ENCODE measurements around the gene LEF1. TPM values are rescaled to one million over a fixed set of nuclear protein-coding genes. Genes with fewer than 3 reads are reported as not detected.

Gene LEF1
- total RNA-seq, 1 experiment from 2014 or later = 0.79 TPM

DNA sequence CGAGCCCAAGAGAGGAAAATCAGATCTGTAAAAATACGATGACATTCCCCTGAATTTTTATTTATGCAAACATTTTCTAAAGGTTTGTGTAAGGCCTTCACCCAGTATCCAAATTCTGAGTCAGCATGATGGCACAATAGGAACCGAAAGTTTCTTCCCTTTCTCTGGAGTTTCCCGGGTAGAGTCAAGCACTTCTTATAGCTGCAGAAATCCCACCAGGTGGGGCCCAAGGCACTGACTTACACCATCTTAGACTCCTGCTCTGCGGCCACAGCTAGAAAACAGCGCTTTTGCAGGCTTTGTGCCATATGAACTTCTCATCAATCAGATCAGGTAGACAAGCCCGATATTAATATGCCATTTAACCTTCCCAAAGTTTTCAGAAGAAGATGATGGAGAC lies 13.4 kb downstream of the LEF1 start:
- DNase-seq (ENCODE audit: low read depth, low spot score) (no peak), ATAC-seq (no peak)
- H3K4me3 ChIP-seq (replicated peaks in 1 of 2; ENCODE audit: low read depth in 1 of 2, low read length in 2 of 2) = no peak overlapping the region
- ChIA-PET RAD21 (ENCODE audit: low non-redundant PET in 1 of 2, low total read pairs in 2 of 2, uncharacterized antibody in 2 of 2, unreplicated experiment in 2 of 2) (no interaction called here), CTCF (interaction anchor here (0.9 kb wide), 1 partner anchor 418 kb away, joined by 3 read pairs; no protein-coding TSS in a partner anchor), POLR2A (no interaction called here)
- BruUV-seq (replicated peaks) = no TSS peak
- H2AFZ ChIP-seq (ENCODE audit: low read depth, low read length, poor library complexity, severe bottlenecking) = no peak overlapping the region
- peaks cover 7% of the 10 kb centered on the region; the same call in 1 of the 2 replicates for H3K27me3 ChIP-seq (ENCODE audit: insufficient read depth, low read length)
- intact Hi-C loops (cut with micrococcal nuclease) = no loop called here
- no peak overlapping the region for H3K4me2 ChIP-seq (ENCODE audit: low read length)
- H3K79me2 ChIP-seq (ENCODE audit: insufficient read depth, low read length) = no peaks in the 10 kb centered on the region
- no peaks in the 10 kb centered on the region for H4K20me1 ChIP-seq (ENCODE audit: insufficient read depth)
- no peaks in the 10 kb centered on the region for H3K4me1 ChIP-seq (ENCODE audit: control insufficient read depth in 1 of 2, insufficient read depth in 2 of 2, low read length in 2 of 2)
- H3K9ac ChIP-seq (ENCODE audit: low read length) = no peak overlapping the region
- H3K36me3 ChIP-seq (ENCODE audit: control insufficient read depth in 1 of 2, insufficient read depth in 2 of 2, low read length in 2 of 2) = no peaks in the 10 kb centered on the region
- no peaks in the 10 kb centered on the region for H3K9me2 ChIP-seq (ENCODE audit: insufficient read depth)
- no peak for TF ChIP-seq ZBTB33 (IDR thresholded peaks at IDR 0.05; ENCODE audit: extremely low read depth, insufficient replicate concordance, low read length)
- TF ChIP-seq CBX3 (IDR thresholded peaks at IDR 0.05; ENCODE audit: low read depth) = no peak
- no peak for TF ChIP-seq EZH2phosphoT487 (IDR thresholded peaks at IDR 0.05; ENCODE audit: borderline replicate concordance)
- no peak for TF ChIP-seq ZFX (IDR thresholded peaks at IDR 0.05)
- no peak for TF ChIP-seq POLR2A (IDR thresholded peaks at IDR 0.05; ENCODE audit: borderline replicate concordance, extremely low read depth, insufficient read depth, insufficient read length)
- no peak for TF ChIP-seq TCF7L2 (IDR thresholded peaks at IDR 0.05; ENCODE audit: borderline replicate concordance, extremely low read depth, insufficient read depth, insufficient read length)
- no peak for TF ChIP-seq EZH2 (IDR thresholded peaks at IDR 0.05)
- no peak for TF ChIP-seq EGR1 (IDR thresholded peaks at IDR 0.05; ENCODE audit: low read depth)
- TF ChIP-seq CEBPB (IDR thresholded peaks at IDR 0.05; ENCODE audit: low read depth) = no peak
- TF ChIP-seq, protein P1, sequence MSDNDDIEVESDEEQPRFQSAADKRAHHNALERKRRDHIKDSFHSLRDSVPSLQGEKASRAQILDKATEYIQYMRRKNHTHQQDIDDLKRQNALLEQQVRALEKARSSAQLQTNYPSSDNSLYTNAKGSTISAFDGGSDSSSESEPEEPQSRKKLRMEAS (IDR thresholded peaks at IDR 0.05) = no peak
- no peak for TF ChIP-seq JUND (IDR thresholded peaks at IDR 0.05)
- TF ChIP-seq ATF3 (IDR thresholded peaks at IDR 0.05) = no peak
- TF ChIP-seq ZNF274 (IDR thresholded peaks at IDR 0.05; ENCODE audit: low read depth, low read length) = no peak
- TF ChIP-seq SRF (IDR thresholded peaks at IDR 0.05; ENCODE audit: low read depth) = no peak
- TF ChIP-seq, protein P2, sequence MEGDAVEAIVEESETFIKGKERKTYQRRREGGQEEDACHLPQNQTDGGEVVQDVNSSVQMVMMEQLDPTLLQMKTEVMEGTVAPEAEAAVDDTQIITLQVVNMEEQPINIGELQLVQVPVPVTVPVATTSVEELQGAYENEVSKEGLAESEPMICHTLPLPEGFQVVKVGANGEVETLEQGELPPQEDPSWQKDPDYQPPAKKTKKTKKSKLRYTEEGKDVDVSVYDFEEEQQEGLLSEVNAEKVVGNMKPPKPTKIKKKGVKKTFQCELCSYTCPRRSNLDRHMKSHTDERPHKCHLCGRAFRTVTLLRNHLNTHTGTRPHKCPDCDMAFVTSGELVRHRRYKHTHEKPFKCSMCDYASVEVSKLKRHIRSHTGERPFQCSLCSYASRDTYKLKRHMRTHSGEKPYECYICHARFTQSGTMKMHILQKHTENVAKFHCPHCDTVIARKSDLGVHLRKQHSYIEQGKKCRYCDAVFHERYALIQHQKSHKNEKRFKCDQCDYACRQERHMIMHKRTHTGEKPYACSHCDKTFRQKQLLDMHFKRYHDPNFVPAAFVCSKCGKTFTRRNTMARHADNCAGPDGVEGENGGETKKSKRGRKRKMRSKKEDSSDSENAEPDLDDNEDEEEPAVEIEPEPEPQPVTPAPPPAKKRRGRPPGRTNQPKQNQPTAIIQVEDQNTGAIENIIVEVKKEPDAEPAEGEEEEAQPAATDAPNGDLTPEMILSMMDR (IDR thresholded peaks at IDR 0.05 in 2 of 3, conservative IDR thresholded peaks at IDR 0.05 in 1 of 3; ENCODE audit: borderline replicate concordance in 1 of 3, insufficient read depth in 1 of 3, low read depth in 2 of 3, low read length in 2 of 3) = no peak
- TF ChIP-seq SIN3A (IDR thresholded peaks at IDR 0.05; ENCODE audit: low read depth) = no peak
- no peak for TF ChIP-seq FOSL1 (IDR thresholded peaks at IDR 0.05; ENCODE audit: low read depth)
- no peak for TF ChIP-seq YY1 (IDR thresholded peaks at IDR 0.05; ENCODE audit: extremely low read depth, insufficient replicate concordance, low read depth, low read length)
- no peaks in the 10 kb centered on the region for H3K9me3 ChIP-seq (ENCODE audit: control insufficient read depth in 1 of 2, insufficient read depth in 1 of 2, low read depth in 1 of 2, low read length in 2 of 2)
- H3K27ac ChIP-seq (ENCODE audit: low read depth, low read length) = no peak overlapping the region
